Lower leg skin (tissue), 4 donors: Measurements from ENCODE around the gene MBD4. TPM values are rescaled to one million over a fixed set of nuclear protein-coding genes. Genes with fewer than 3 reads are reported as not detected.

Experiments
- DNase-seq, 2 donors: peaks; one replicate each; pipeline ENCODE4 v3.0.0-alpha.2; 2019; ENCODE audit warnings: low spot score in 2 of 2
- H3K4me3 ChIP-seq: fragments of 200-600 bp; sonication (generic); 2 replicates; pipeline ENCODE4 v1.5.1; 2017; ENCODE audit warnings: mild to moderate bottlenecking, low read depth; ENCODE audit not compliant: poor library complexity, severe bottlenecking
- CTCF ChIP-seq, 3 donors: fragments of 450-650 bp; IDR thresholded peaks; one replicate each; pipeline ENCODE4 v1.5.1; 2016; ENCODE audit warnings: antibody characterized with exemption in 3 of 3, mild to moderate bottlenecking in 3 of 3, moderate library complexity in 2 of 3
- POLR2A ChIP-seq, 2 donors: fragments of 450-650 bp; IDR thresholded peaks; one replicate each; pipeline ENCODE4 v1.6.1; 2016 to 2017; ENCODE audit warnings: antibody characterized with exemption in 2 of 2, mild to moderate bottlenecking in 1 of 2, moderate library complexity in 1 of 2
- WGBS, 2 donors: methylation state at CpG; one replicate each; pipeline ENCODE4 v1.1.5; 2018; 5-methylcytosine and 5-hydroxymethylcytosine counted together
- intact Hi-C: fragments of 100-400 bp; cut with DNase I; formaldehyde crosslinking; loops from one replicate; pipeline ENCODE4 v1.15.0; 2023; ENCODE audit warnings: low total_unique reads
- total RNA-seq, 4 donors: library from RNA; depleted of rRNA; stranded (reverse); fragments of >200 nt; gene quantifications; one replicate each; pipeline ENCODE4 v1.1.0, GENCODE V29; 2016

The MBD4 gene
- total RNA-seq, 4 donors from 2014 or later, result 14.5 to 36.9 (median 18.4) TPM

DNA sequence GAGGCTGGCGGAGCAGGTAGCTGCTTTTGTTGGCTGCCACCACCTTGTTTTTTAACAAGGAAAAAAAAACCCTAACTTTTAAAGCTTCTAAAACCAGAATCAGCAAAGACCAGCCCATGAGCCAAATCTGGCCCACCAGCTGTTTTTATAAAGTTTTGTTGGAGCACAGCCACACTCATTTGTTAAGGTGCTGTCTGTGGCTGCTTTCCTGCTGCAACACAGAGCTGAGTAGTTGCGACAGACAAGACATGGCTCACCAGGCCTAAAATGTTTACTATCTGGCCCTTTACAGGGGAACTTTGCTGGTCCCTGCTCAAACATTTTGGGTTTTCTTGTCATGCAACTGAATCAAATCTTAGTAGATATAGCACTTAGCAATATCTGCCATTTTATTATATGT, 30.2 kb downstream of the MBD4 start:
- H3K4me3 ChIP-seq, result no peak overlapping the region
- 81 to 98% methylated on average over 2 of the region's 2 CpGs for WGBS, 2 donors
- no peak for DNase-seq
- intact Hi-C loops, result no loop called here
- TF ChIP-seq POLR2A (IDR thresholded peaks at IDR 0.05), result no peak

GRCh38 chr3:129404610-129405009, 35.1 kb downstream of the MBD4 start:
- no peak for DNase-seq
- 83 to 88% methylated on average over 5 of the region's 5 CpGs for WGBS, 2 donors
- intact Hi-C loops, result no loop called here

DNA sequence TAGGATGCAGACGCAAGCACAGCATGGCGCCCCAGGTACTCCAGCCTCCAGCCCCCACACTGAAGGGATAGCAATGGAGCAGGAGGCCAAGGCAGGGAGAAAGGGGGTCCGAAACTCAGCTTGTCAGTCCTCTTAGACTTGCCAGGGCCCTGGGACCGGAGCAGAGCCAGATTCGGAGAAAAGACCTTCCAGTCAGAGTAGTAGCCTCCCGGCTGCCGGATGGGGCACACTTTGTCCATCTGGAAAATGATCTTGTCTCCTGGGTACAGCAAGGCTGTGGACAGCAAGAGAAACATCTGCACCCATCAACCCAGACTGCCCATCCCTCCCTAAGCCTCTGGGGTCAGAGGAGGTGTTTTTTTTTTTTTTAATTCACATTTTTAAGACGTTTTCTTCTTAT, 35.6 kb downstream of the MBD4 start:
- no peak for TF ChIP-seq CTCF (IDR thresholded peaks at IDR 0.05)
- no peak for TF ChIP-seq POLR2A (IDR thresholded peaks at IDR 0.05)
- no peak overlapping the region for H3K4me3 ChIP-seq
- 82 to 84% methylated on average over 8 of the region's 8 CpGs for whole genome bisulfite sequencing, 2 donors
- DNase-seq, result no peak
- intact Hi-C loops, result no loop called here

More at GRCh38 chr3:129404610-129405009, 35.1 kb downstream of the MBD4 start:
- no peak overlapping the region for H3K4me3 ChIP-seq
- no peak for TF ChIP-seq POLR2A (IDR thresholded peaks at IDR 0.05)

DNA sequence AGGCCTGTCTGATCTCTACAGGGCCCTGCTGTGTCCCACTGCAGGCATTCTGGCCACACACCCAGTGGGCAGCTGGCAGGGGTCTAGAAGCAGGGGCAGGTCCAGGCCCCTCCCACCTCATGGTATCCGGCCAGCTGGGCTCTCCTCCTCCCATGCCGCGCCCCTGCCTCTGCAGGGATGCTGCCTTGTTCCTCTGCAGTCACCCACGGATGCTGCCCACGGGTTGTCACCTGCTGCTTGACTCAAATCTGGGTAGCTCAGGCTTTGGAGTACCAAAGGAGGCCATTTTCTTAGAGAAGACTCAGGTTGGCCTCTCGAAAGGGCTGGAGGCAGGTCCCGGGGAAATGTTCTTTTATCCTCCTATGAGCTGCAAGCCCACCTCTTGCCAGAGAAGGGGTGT, 36.3 kb downstream of the MBD4 start:
- no peak for DNase-seq
- 84 to 90% methylated on average over 7 of the region's 7 CpGs for WGBS, 2 donors
- no peak overlapping the region for H3K4me3 ChIP-seq
- intact Hi-C loops, result no loop called here
- no peak for TF ChIP-seq CTCF (IDR thresholded peaks at IDR 0.05)
- no peak for TF ChIP-seq POLR2A (IDR thresholded peaks at IDR 0.05)

DNA sequence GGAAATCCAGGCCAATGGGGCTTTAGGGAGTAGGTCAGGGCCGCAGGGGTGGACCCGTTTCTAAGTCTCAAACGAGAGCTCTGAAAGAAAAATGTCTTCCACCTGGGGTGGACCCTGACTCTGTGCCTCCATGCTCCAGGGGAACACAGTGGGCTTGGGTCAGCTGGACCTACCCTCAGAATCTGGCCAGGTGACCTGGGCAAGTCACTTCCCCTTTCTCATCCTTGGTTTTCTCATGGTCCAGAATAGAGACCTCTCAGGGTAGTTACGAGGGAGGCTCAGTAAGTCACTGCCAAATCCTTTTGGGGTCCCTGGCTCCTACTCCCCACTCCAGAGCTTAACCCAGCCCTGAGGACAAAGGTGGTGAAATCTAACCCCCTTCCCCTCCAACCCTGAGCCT, 37.1 kb downstream of the MBD4 start:
- TF ChIP-seq POLR2A (IDR thresholded peaks at IDR 0.05), result no peak
- TF ChIP-seq CTCF (IDR thresholded peaks at IDR 0.05), result no peak
- no peak for DNase-seq
- WGBS, 2 donors, result 90 to 92% methylated on average over 4 of the region's 4 CpGs
- intact Hi-C loops, result no loop called here
- no peak overlapping the region for H3K4me3 ChIP-seq

GRCh38 chr3:129402210-129402609, 37.5 kb downstream of the MBD4 start:
- no peak overlapping the region for H3K4me3 ChIP-seq
- WGBS, 2 donors, result 80 to 86% methylated on average over 7 of the region's 7 CpGs
- intact Hi-C loops, result no loop called here
- no peak for TF ChIP-seq POLR2A (IDR thresholded peaks at IDR 0.05)
- TF ChIP-seq CTCF (IDR thresholded peaks at IDR 0.05), result no peak
- DNase-seq, result no peak

GRCh38 chr3:129399895-129400357, 39.8 kb downstream of the MBD4 start:
- DNase-seq, result no peak
- TF ChIP-seq CTCF (IDR thresholded peaks at IDR 0.05), result no peak
- intact Hi-C loops, result no loop called here
- 54 to 66% methylated on average over 8 of the region's 8 CpGs for WGBS, 2 donors
- H3K4me3 ChIP-seq, result no peak overlapping the region
